GM23338 (cell line): ENCODE results near the gene DPYD. TPM values are rescaled to one million over a fixed set of nuclear protein-coding genes. Genes with fewer than 3 reads are reported as not detected.

Source experiments
- ATAC-seq: fragments of 200-7000 bp; cut with Tn5 transposase; 3 replicates; pipeline ENCODE4 v1.9.1; 2020
- DNase-seq: peaks from one replicate; pipeline ENCODE4 v3.0.0-alpha.2; 2015; ENCODE audit warnings: low spot score
- H2AFZ ChIP-seq: fragments of 200-600 bp; sonication (generic); 2 replicates; pipeline ENCODE4 v1.8.0; 2016; ENCODE audit warnings: antibody characterized with exemption, mild to moderate bottlenecking, moderate library complexity
- H3F3A ChIP-seq: fragments of 200-600 bp; sonication (generic); replicated peaks from 2 replicates; pipeline ENCODE4 v1.8.0; 2017; ENCODE audit warnings: antibody characterized with exemption, mixed run types, low read depth
- H3K27ac ChIP-seq: fragments of 200-600 bp; sonication (generic); 2 replicates; pipeline ENCODE4 v1.6.1; 2016; ENCODE audit warnings: low read depth
- H3K27me3 ChIP-seq: fragments of 200-600 bp; sonication (generic); 2 replicates; pipeline ENCODE4 v1.8.0; 2016; ENCODE audit warnings: mild to moderate bottlenecking, mixed run types, moderate library complexity; ENCODE audit not compliant: insufficient read depth
- H3K36me3 ChIP-seq: fragments of 200-600 bp; sonication (generic); 2 replicates; pipeline ENCODE4 v1.8.0; 2016; ENCODE audit warnings: mild to moderate bottlenecking; ENCODE audit not compliant: insufficient read depth
- H3K4me1 ChIP-seq: fragments of 200-600 bp; sonication (generic); 2 replicates; pipeline ENCODE4 v1.8.0; 2016; ENCODE audit warnings: mild to moderate bottlenecking, moderate library complexity; ENCODE audit not compliant: insufficient read depth
- H3K4me2 ChIP-seq: fragments of 200-600 bp; sonication (generic); 2 replicates; pipeline ENCODE4 v1.7.1; 2017; ENCODE audit warnings: mixed run types
- H3K4me3 ChIP-seq: fragments of 200-600 bp; sonication (generic); 2 replicates; pipeline ENCODE4 v1.6.1; 2016; ENCODE audit warnings: mixed run types
- H3K79me2 ChIP-seq: fragments of 200-600 bp; sonication (generic); replicated peaks from 2 replicates; pipeline ENCODE4 v1.8.0; 2017; ENCODE audit warnings: mild to moderate bottlenecking; ENCODE audit not compliant: insufficient read depth
- H3K9me2 ChIP-seq: fragments of 200-600 bp; sonication (generic); 2 replicates; pipeline ENCODE4 v1.8.0; 2017; ENCODE audit not compliant: insufficient read depth
- H4K20me1 ChIP-seq: fragments of 200-600 bp; sonication (generic); replicated peaks from 2 replicates; pipeline ENCODE4 v1.8.0; 2017; ENCODE audit warnings: mild to moderate bottlenecking; ENCODE audit not compliant: insufficient read depth
- H3K27ac Mint-ChIP-seq: 2 replicates; pipeline ENCODE4 v1.8.0; 2020; ENCODE audit warnings: inconsistent platforms, mild to moderate bottlenecking, moderate library complexity, mixed read lengths
- H3K27me3 Mint-ChIP-seq: 3 replicates; pipeline ENCODE4 v1.8.0; 2022; ENCODE audit warnings: low read depth, mild to moderate bottlenecking, moderate library complexity, mixed read lengths, inconsistent platforms; ENCODE audit not compliant: insufficient read depth, poor library complexity
- H3K36me3 Mint-ChIP-seq: 3 replicates; pipeline ENCODE4 v1.8.0; 2021; ENCODE audit warnings: low read depth, mild to moderate bottlenecking, inconsistent platforms, moderate library complexity, mixed read lengths
- H3K4me1 Mint-ChIP-seq: 3 replicates; pipeline ENCODE4 v1.8.0; 2020; ENCODE audit warnings: mild to moderate bottlenecking, inconsistent platforms, mixed read lengths
- H3K4me3 Mint-ChIP-seq: 3 replicates; pipeline ENCODE4 v1.8.0; 2021; ENCODE audit warnings: moderate library complexity, mild to moderate bottlenecking, inconsistent platforms, mixed read lengths
- H3K9me3 Mint-ChIP-seq: 3 replicates; pipeline ENCODE4 v1.8.0; 2020; ENCODE audit warnings: moderate library complexity, mild to moderate bottlenecking, inconsistent platforms, mixed read lengths
- CREB1 ChIP-seq: fragments of 250-450 bp; sonication (Bioruptor Pico); IDR thresholded peaks from 2 replicates; pipeline ENCODE4 v1.5.0; 2020; ENCODE audit warnings: low read depth, mild to moderate bottlenecking, moderate library complexity
- CTCF ChIP-seq, 2 experiments: fragments of 200-600 bp in 1 of 2; sonication (generic) in 1 of 2; conservative IDR thresholded peaks; 2 replicates each; pipeline versions ENCODE4 v1.5.1 to v1.6.1; 2016 to 2017; ENCODE audit warnings: antibody characterized with exemption in 2 of 2, low read depth in 2 of 2, mild to moderate bottlenecking in 2 of 2, moderate library complexity in 1 of 2
- EZH2 ChIP-seq: fragments of 200-600 bp; sonication (generic); IDR thresholded peaks from one replicate; pipeline ENCODE4 v1.8.0; 2017; ENCODE audit warnings: antibody characterized with exemption, mild to moderate bottlenecking, low read depth; ENCODE audit not compliant: unreplicated experiment
- JUNB ChIP-seq: IDR thresholded peaks from one replicate; pipeline ENCODE4 v1.6.1; 2016; ENCODE audit warnings: antibody characterized with exemption; ENCODE audit not compliant: unreplicated experiment
- NANOG ChIP-seq: IDR thresholded peaks from 2 replicates; pipeline ENCODE4 v1.6.1; 2016; ENCODE audit warnings: antibody characterized with exemption, borderline replicate concordance
- POLR2AphosphoS5 ChIP-seq: IDR thresholded peaks from 2 replicates; pipeline ENCODE4 v1.6.1; 2016; ENCODE audit warnings: antibody characterized with exemption, low read depth
- REST ChIP-seq: IDR thresholded peaks from one replicate; pipeline ENCODE4 v1.6.1; 2018; ENCODE audit warnings: antibody characterized with exemption; ENCODE audit not compliant: unreplicated experiment
- ZNF114 ChIP-seq: fragments of 250-450 bp; sonication (Bioruptor Pico); IDR thresholded peaks from 2 replicates; pipeline ENCODE4 v1.5.0; 2020; ENCODE audit warnings: mild to moderate bottlenecking, moderate library complexity
- ZNF331 ChIP-seq: fragments of 250-450 bp; sonication (Bioruptor Pico); IDR thresholded peaks from 2 replicates; pipeline ENCODE4 v1.5.0; 2020; ENCODE audit warnings: low read depth, mild to moderate bottlenecking, moderate library complexity
- ZNF462 ChIP-seq: fragments of 250-450 bp; sonication (Bioruptor Pico); IDR thresholded peaks from 2 replicates; pipeline ENCODE4 v1.5.0; 2020; ENCODE audit warnings: mild to moderate bottlenecking, moderate library complexity
- polyA plus RNA-seq: library from polyadenylated mRNA; unstranded; fragments of >200 nt; fragmentation: Nextera tagmentation; extraction: Ambion mirVana; gene quantifications from 2 replicates; pipeline ENCODE4 v1.2.1, GENCODE V29; 2016
- total RNA-seq: library from RNA; depleted of rRNA; stranded (reverse); fragments of >200 nt; shearing (Covaris generic); gene quantifications from 2 replicates; pipeline ENCODE4 v1.2.3, GENCODE V29; 2014

The DPYD gene
- total and polyA plus RNA-seq, 2 experiments from 2014 or later: 0.50 to 1.6 TPM

GRCh38 chr1:97693601-97694000, 227.2 kb downstream of the DPYD start:
- Mint-ChIP-seq H3K27me3 (no peaks in the 10 kb centered on the region), H3K36me3 (no peaks in the 10 kb centered on the region), H3K9me3 (no peaks in the 10 kb centered on the region), H3K4me3 (no peak overlapping the region), H3K27ac (no peak overlapping the region), H3K4me1 (no peaks in the 10 kb centered on the region)
- no peaks in the 10 kb centered on the region for H3K9me2 ChIP-seq
- H3K79me2 ChIP-seq: no peaks in the 10 kb centered on the region
- no peak overlapping the region for H3K4me2 ChIP-seq
- H3K4me1 ChIP-seq: no peaks in the 10 kb centered on the region
- no peak overlapping the region for H2AFZ ChIP-seq
- H4K20me1 ChIP-seq: no peaks in the 10 kb centered on the region
- no peak for DNase-seq
- no peak for ATAC-seq
- H3K27me3 ChIP-seq: no peaks in the 10 kb centered on the region
- no peak overlapping the region for H3K4me3 ChIP-seq
- H3K36me3 ChIP-seq: no peaks in the 10 kb centered on the region
- TF ChIP-seq POLR2AphosphoS5: no peak
- TF ChIP-seq REST: no peak
- no peak for TF ChIP-seq ZNF114 (CRISPR knock-in tag)
- no peak for TF ChIP-seq EZH2
- no peak for TF ChIP-seq JUNB
- TF ChIP-seq ZNF462 (CRISPR knock-in tag): no peak
- TF ChIP-seq ZNF331 (CRISPR knock-in tag): no peak
- no peak for TF ChIP-seq NANOG
- TF ChIP-seq CREB1 (CRISPR knock-in tag): no peak
- no peak for TF ChIP-seq CTCF (conservative IDR thresholded peaks at IDR 0.05; ENCODE audit: low read depth in 2 of 2)
- H3K27ac ChIP-seq: no peak overlapping the region
- H3F3A ChIP-seq: no peaks in the 10 kb centered on the region
